IPS-18c (cell line): ENCODE measurements around the gene CDK17.
"Not testable (repeated sequence)": the region's sequence is repeated elsewhere in the genome, so short reads cannot be mapped to it uniquely, and the experiment has no call there.

Source experiments
- H3K4me3 ChIP-seq: 2 replicates; pipeline ENCODE4 v1.7.0; 2013; ENCODE audit warnings: low read depth, mild to moderate bottlenecking, low read length, moderate library complexity; ENCODE audit not compliant: insufficient read depth
- H3K9me3 ChIP-seq: one replicate; pipeline ENCODE4 v1.6.1; 2013; ENCODE audit warnings: mild to moderate bottlenecking, low read length, moderate library complexity; ENCODE audit not compliant: control insufficient read depth, insufficient read depth

CDK17 gene

GRCh38 chr12:96399120-96399918, 920 bp downstream of the CDK17 start:
- peak overlapping the region; percentile 86 for H3K4me3 ChIP-seq
- H3K9me3 ChIP-seq: peaks cover 2% of the 10 kb centered on the region

DNA sequence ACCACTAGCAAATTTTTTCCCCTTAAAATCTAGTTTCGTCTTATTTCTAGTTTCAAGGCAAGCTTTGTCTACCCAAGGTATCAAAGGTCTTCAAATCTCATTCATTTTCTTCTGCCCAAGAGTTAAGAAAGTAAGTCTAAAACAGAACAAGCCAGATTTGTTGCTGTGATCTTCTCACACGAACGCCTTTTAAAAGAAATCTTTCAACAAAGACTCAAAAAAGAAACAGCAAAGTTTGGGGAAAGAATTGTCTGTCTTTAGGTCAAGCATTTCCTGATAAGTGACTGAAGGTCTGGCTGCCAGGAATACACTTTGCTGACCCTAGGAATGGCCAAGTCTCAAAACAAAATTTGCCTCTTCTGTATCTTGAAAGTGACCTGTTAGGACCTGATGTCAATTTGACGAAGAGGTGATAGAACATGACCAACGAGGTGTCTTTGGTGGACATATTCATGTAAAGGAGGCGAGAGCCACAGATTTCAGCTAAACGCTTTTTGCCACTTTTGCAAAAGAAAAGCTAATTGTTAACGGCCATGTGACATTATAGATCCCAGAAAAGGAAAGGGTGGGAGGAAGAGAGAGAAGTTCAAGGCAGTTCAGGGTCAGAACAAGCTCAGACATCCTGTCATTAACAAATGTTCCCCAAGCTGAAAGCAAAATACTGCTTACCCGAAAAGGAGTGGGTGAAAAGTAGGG, 1.7 kb downstream of the CDK17 start:
- Histone ChIP-seq H3K4me3 (peak overlapping the region; percentile 86), H3K9me3 (peaks cover 2% of the 10 kb centered on the region)

GRCh38 chr12:96397756-96398423, 2.3 kb downstream of the CDK17 start:
- Histone ChIP-seq H3K9me3 (peaks cover 2% of the 10 kb centered on the region), H3K4me3 (no peak overlapping the region)

- H3K4me3 ChIP-seq: no peak overlapping the region
- H3K9me3 ChIP-seq: peaks cover 2% of the 10 kb centered on the region
Measured at GRCh38 chr12:96396914-96397313, 3.3 kb downstream of the CDK17 start.

GRCh38 chr12:96396209-96396608, 4.0 kb downstream of the CDK17 start:
- Histone ChIP-seq H3K9me3 (peaks cover 2% of the 10 kb centered on the region), H3K4me3 (no peak overlapping the region)

- Histone ChIP-seq H3K4me3 (no peak overlapping the region), H3K9me3 (peaks cover 2% of the 10 kb centered on the region)
Measured at GRCh38 chr12:96395236-96395635, 5.0 kb downstream of the CDK17 start.

- H3K4me3 ChIP-seq: not testable (repeated sequence)
Measured at GRCh38 chr12:96393229-96393628, 7.0 kb downstream of the CDK17 start.

DNA sequence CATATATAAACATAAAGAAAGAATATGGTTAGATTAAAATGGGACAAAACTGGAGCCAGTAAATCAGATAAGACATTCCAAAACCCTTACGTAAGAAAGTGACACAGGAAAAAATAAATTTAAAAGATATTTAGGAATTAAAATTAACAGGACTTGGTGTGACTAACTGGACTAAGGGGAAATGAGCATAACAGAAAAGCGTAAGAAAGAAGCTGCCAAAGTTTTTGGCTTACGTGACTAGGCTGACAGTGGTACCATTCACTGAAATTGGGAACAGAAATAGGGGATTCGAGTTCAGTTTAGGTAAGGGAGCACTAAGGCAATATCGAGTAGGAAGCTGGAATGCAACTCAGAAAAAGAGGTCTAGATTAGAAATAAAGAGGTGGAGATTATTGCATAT, 7.8 kb downstream of the CDK17 start:
- no peak overlapping the region for H3K4me3 ChIP-seq
- H3K9me3 ChIP-seq: no peaks in the 10 kb centered on the region

More at GRCh38 chr12:96393229-96393628, 7.0 kb downstream of the CDK17 start:
- H3K9me3 ChIP-seq: not testable (repeated sequence)

DNA sequence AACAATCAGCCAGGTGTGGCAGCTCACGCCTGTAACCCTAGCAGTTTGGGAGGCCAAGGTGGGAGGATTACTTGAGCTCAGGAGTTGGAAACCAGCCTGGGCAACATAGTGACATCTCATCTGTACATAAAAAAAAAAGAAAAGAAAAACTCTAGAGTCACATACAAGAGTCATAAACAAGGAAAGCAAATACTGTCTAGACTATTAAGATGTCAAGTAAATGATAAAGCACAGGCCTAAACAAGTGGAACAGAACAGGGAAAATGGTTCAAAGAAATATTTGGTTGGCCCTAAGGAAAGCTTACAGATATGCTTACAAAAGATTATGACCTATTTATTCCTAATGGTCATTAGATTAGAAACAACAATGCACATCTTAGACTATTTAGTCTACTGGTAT, 12.3 kb downstream of the CDK17 start:
- Histone ChIP-seq H3K9me3 (no peaks in the 10 kb centered on the region), H3K4me3 (no peak overlapping the region)

DNA sequence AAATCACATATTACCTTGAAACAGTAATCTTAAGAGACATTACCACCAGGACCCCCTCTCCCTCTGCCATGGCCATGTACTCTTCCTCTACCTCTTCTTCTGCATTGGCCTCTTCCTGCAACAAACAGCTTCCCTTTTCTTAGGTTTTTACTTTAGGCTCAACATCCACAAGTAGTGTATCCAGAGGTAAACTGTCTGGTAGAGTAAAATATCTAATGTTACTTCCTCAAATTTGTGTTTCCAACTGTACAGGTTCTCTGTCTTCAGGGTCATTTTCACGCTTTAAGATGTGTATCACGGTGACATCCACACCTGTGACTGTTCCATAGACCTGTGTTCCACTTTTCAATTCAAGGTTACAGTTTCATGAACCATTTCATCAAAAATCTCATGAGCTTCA, 13.4 kb downstream of the CDK17 start:
- H3K4me3 ChIP-seq: no peak overlapping the region
- H3K9me3 ChIP-seq: no peaks in the 10 kb centered on the region

GRCh38 chr12:96383991-96384390, 16.2 kb downstream of the CDK17 start:
- peaks cover 2% of the 10 kb centered on the region for H3K9me3 ChIP-seq
- H3K4me3 ChIP-seq: no peak overlapping the region

GRCh38 chr12:96383371-96383770, 16.9 kb downstream of the CDK17 start:
- Histone ChIP-seq H3K9me3 (peaks cover 2% of the 10 kb centered on the region), H3K4me3 (no peak overlapping the region)

DNA sequence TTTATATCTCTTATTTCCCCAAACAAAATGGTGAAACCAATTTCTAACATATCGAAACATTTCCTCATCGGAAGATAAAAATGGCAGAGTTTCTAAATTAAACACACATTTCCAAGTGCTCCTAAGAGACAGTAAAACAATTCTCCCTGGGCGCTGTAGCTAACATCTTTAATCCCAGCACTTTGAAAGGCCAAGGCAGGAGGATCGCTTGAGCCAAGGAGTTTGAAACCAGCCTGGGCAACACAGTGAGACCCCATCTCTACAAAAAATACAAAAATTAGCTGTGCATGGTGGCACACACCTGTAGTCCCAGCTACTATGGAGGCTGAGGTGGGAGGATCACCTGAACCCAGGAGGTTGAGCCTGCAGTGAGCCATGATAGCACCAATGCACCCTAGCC, 20.5 kb downstream of the CDK17 start:
- not testable (repeated sequence) for H3K4me3 ChIP-seq, H3K9me3 ChIP-seq

- no peak overlapping the region for H3K4me3 ChIP-seq
- H3K9me3 ChIP-seq: peaks cover 4% of the 10 kb centered on the region
Measured at GRCh38 chr12:96378319-96378718, 21.9 kb downstream of the CDK17 start.

- Histone ChIP-seq H3K9me3 (peaks cover 4% of the 10 kb centered on the region), H3K4me3 (no peak overlapping the region)
Measured at GRCh38 chr12:96376865-96377264, 23.4 kb downstream of the CDK17 start.

DNA sequence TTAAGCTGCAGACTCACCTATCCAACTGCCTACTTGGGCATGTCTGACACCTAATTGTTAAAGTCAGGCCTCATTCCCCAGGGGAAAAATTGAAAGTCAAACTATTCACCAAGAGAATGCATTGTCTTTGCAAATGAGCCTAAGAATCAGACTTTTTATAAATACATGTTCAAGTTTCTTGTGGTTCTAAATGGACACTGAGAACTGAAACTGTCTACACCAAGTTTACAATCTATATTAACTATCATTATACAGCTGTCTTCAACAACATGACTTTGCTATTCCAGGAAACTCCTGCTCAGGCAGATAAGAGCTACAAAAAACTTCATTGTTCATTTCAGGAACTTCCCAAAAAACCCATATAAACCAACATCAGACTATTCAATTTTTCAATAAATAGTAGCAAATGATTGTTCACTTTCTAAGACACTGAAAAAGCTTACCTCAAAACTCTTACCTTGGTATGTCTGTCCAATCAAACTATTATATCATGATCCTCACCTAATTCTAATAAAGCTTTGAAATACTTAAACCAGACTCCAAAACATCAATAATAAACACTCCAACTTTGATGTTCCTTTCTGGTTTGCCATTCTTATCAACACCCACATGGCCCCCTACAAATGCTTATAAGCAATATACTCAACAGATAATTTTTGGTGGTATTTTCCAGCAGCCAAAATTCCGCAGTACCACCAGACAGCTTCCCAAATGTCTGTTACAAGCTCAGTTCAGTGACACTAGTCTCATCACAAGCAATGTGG, 24.2 kb downstream of the CDK17 start:
- Histone ChIP-seq H3K9me3 (peaks cover 4% of the 10 kb centered on the region), H3K4me3 (no peak overlapping the region)

GRCh38 chr12:96375170-96375569, 25.1 kb downstream of the CDK17 start:
- Histone ChIP-seq H3K9me3 (peaks cover 2% of the 10 kb centered on the region), H3K4me3 (no peak overlapping the region)
